Measurements from ENCODE around the gene ODAD3. TPM values are rescaled to one million over a fixed set of nuclear protein-coding genes. Genes with fewer than 3 reads are reported as not detected.

The ODAD3 gene
- total and polyA plus RNA-seq, 2 of the 13 experiments (the other 11 are each of a cell fraction or from before 2014, with no cell fraction given) = 0.04 to 0.08 TPM

DNA sequence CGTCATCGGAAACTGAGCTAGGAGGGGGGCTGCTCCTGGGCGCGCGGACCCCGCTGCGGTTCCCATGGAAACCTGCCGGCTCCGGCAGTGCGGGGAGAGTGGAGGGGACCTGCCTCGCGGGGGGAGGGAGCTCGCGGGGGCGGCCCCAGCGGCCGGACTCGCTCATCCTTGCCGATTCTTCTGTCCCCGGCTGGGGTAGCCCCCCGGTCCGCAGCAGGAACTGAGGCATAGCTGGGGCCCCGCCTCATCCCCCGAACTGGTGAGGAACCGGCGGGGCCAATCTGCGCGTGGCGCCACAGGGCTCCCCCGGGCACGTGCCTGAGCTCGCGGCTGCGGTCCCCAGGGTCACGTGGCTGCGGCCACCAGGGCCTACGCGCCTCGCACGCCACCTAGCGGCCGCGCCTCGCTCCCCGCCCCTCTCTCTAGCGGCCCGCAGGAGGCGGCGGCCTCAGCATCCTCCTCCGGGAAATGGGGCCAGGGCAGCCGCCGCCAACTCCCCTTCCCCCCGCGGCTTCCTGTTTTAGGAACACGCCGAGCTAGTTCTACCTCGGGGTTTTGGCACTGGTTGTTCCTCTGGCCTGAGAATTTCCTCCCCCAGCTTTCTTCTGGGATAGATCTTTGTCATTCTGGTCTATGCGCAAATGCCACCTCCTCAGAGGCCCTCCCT is 47.6 kb upstream of the ODAD3 start (continued):
- TF ChIP-seq, protein P1, sequence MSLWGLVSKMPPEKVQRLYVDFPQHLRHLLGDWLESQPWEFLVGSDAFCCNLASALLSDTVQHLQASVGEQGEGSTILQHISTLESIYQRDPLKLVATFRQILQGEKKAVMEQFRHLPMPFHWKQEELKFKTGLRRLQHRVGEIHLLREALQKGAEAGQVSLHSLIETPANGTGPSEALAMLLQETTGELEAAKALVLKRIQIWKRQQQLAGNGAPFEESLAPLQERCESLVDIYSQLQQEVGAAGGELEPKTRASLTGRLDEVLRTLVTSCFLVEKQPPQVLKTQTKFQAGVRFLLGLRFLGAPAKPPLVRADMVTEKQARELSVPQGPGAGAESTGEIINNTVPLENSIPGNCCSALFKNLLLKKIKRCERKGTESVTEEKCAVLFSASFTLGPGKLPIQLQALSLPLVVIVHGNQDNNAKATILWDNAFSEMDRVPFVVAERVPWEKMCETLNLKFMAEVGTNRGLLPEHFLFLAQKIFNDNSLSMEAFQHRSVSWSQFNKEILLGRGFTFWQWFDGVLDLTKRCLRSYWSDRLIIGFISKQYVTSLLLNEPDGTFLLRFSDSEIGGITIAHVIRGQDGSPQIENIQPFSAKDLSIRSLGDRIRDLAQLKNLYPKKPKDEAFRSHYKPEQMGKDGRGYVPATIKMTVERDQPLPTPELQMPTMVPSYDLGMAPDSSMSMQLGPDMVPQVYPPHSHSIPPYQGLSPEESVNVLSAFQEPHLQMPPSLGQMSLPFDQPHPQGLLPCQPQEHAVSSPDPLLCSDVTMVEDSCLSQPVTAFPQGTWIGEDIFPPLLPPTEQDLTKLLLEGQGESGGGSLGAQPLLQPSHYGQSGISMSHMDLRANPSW (CRISPR knock-in tag; IDR thresholded peaks at IDR 0.05; ENCODE audit: borderline replicate concordance) = no peak
- peak; percentile 70; the same call in 1 of the 2 replicates for TF ChIP-seq ZNF235 (CRISPR knock-in tag; IDR thresholded peaks at IDR 0.05; ENCODE audit: borderline replicate concordance)
- TF ChIP-seq, protein P2, sequence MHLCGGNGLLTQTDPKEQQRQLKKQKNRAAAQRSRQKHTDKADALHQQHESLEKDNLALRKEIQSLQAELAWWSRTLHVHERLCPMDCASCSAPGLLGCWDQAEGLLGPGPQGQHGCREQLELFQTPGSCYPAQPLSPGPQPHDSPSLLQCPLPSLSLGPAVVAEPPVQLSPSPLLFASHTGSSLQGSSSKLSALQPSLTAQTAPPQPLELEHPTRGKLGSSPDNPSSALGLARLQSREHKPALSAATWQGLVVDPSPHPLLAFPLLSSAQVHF (CRISPR knock-in tag; IDR thresholded peaks at IDR 0.05) = no peak
- no peak for TF ChIP-seq MZF1 (CRISPR knock-in tag; IDR thresholded peaks at IDR 0.05; ENCODE audit: borderline replicate concordance)
- peak; percentile 95 for TF ChIP-seq ZNF253 (CRISPR knock-in tag; IDR thresholded peaks at IDR 0.05; ENCODE audit: borderline replicate concordance)
- TF ChIP-seq, protein P3, sequence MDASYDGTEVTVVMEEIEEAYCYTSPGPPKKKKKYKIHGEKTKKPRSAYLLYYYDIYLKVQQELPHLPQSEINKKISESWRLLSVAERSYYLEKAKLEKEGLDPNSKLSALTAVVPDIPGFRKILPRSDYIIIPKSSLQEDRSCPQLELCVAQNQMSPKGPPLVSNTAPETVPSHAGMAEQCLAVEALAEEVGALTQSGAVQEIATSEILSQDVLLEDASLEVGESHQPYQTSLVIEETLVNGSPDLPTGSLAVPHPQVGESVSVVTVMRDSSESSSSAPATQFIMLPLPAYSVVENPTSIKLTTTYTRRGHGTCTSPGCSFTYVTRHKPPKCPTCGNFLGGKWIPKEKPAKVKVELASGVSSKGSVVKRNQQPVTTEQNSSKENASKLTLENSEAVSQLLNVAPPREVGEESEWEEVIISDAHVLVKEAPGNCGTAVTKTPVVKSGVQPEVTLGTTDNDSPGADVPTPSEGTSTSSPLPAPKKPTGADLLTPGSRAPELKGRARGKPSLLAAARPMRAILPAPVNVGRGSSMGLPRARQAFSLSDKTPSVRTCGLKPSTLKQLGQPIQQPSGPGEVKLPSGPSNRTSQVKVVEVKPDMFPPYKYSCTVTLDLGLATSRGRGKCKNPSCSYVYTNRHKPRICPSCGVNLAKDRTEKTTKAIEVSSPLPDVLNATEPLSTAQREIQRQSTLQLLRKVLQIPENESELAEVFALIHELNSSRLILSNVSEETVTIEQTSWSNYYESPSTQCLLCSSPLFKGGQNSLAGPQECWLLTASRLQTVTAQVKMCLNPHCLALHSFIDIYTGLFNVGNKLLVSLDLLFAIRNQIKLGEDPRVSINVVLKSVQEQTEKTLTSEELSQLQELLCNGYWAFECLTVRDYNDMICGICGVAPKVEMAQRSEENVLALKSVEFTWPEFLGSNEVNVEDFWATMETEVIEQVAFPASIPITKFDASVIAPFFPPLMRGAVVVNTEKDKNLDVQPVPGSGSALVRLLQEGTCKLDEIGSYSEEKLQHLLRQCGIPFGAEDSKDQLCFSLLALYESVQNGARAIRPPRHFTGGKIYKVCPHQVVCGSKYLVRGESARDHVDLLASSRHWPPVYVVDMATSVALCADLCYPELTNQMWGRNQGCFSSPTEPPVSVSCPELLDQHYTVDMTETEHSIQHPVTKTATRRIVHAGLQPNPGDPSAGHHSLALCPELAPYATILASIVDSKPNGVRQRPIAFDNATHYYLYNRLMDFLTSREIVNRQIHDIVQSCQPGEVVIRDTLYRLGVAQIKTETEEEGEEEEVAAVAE (CRISPR knock-in tag; IDR thresholded peaks at IDR 0.05; ENCODE audit: borderline replicate concordance) = no peak
- no peak for TF ChIP-seq ARNT (IDR thresholded peaks at IDR 0.05)
- TF ChIP-seq, protein P4, sequence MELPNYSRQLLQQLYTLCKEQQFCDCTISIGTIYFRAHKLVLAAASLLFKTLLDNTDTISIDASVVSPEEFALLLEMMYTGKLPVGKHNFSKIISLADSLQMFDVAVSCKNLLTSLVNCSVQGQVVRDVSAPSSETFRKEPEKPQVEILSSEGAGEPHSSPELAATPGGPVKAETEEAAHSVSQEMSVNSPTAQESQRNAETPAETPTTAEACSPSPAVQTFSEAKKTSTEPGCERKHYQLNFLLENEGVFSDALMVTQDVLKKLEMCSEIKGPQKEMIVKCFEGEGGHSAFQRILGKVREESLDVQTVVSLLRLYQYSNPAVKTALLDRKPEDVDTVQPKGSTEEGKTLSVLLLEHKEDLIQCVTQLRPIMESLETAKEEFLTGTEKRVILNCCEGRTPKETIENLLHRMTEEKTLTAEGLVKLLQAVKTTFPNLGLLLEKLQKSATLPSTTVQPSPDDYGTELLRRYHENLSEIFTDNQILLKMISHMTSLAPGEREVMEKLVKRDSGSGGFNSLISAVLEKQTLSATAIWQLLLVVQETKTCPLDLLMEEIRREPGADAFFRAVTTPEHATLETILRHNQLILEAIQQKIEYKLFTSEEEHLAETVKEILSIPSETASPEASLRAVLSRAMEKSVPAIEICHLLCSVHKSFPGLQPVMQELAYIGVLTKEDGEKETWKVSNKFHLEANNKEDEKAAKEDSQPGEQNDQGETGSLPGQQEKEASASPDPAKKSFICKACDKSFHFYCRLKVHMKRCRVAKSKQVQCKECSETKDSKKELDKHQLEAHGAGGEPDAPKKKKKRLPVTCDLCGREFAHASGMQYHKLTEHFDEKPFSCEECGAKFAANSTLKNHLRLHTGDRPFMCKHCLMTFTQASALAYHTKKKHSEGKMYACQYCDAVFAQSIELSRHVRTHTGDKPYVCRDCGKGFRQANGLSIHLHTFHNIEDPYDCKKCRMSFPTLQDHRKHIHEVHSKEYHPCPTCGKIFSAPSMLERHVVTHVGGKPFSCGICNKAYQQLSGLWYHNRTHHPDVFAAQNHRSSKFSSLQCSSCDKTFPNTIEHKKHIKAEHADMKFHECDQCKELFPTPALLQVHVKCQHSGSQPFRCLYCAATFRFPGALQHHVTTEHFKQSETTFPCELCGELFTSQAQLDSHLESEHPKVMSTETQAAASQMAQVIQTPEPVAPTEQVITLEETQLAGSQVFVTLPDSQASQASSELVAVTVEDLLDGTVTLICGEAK (IDR thresholded peaks at IDR 0.05) = no peak
- TF ChIP-seq, protein P4 (CRISPR knock-in tag; IDR thresholded peaks at IDR 0.05) = no peak; the same call in 1 of the 2 replicates
- peak; percentile 90 for TF ChIP-seq NFKB2 (CRISPR knock-in tag; IDR thresholded peaks at IDR 0.05; ENCODE audit: borderline replicate concordance)
